GM23248 (cell line): Measurements from ENCODE around the gene RERE. TPM values are rescaled to one million over a fixed set of nuclear protein-coding genes. Genes with fewer than 3 reads are reported as not detected.

Experiments
- DNase-seq: peaks from one replicate; pipeline ENCODE4 v3.0.0-alpha.2; 2015
- H2AFZ ChIP-seq: fragments of 200-600 bp; sonication (generic); 2 replicates; pipeline ENCODE4 v1.6.1; 2016; ENCODE audit warnings: antibody characterized with exemption
- H3F3A ChIP-seq: fragments of 200-600 bp; sonication (generic); 2 replicates; pipeline ENCODE4 v1.6.1; 2016; ENCODE audit warnings: mild to moderate bottlenecking, antibody characterized with exemption, mixed run types; ENCODE audit not compliant: insufficient read depth
- H3K27ac ChIP-seq: fragments of 200-600 bp; sonication (generic); 2 replicates; pipeline ENCODE4 v1.5.1; 2016; ENCODE audit warnings: mild to moderate bottlenecking
- H3K27me3 ChIP-seq: fragments of 200-600 bp; sonication (generic); replicated peaks from 2 replicates; pipeline ENCODE4 v1.6.1; 2016; ENCODE audit warnings: mild to moderate bottlenecking; ENCODE audit not compliant: insufficient read depth
- H3K36me3 ChIP-seq: fragments of 200-600 bp; sonication (generic); 2 replicates; pipeline ENCODE4 v1.6.1; 2016; ENCODE audit warnings: low read depth, mild to moderate bottlenecking
- H3K4me1 ChIP-seq: fragments of 200-600 bp; sonication (generic); 2 replicates; pipeline ENCODE4 v1.6.1; 2016; ENCODE audit warnings: mild to moderate bottlenecking; ENCODE audit not compliant: insufficient read depth
- H3K4me2 ChIP-seq: fragments of 200-600 bp; sonication (generic); one replicate; pipeline ENCODE4 v1.6.1; 2016; ENCODE audit warnings: mild to moderate bottlenecking; ENCODE audit not compliant: unreplicated experiment
- H3K4me3 ChIP-seq: fragments of 200-600 bp; sonication (generic); 2 replicates; pipeline ENCODE4 v1.5.1; 2016; ENCODE audit warnings: mild to moderate bottlenecking
- H3K79me2 ChIP-seq: fragments of 200-600 bp; sonication (generic); 2 replicates; pipeline ENCODE4 v1.6.1; 2016; ENCODE audit warnings: mild to moderate bottlenecking; ENCODE audit not compliant: insufficient read depth
- H3K9ac ChIP-seq: fragments of 200-600 bp; sonication (generic); 2 replicates; pipeline ENCODE4 v1.6.1; 2016; ENCODE audit warnings: mild to moderate bottlenecking
- H3K9me2 ChIP-seq: fragments of 200-600 bp; sonication (generic); 2 replicates; pipeline ENCODE4 v1.6.1; 2016; ENCODE audit warnings: mixed run types, mild to moderate bottlenecking, moderate library complexity; ENCODE audit not compliant: insufficient read depth
- H3K9me3 ChIP-seq: fragments of 200-600 bp; sonication (generic); one replicate; pipeline ENCODE4 v1.6.1; 2017; ENCODE audit warnings: low read depth
- H4K20me1 ChIP-seq: fragments of 200-600 bp; sonication (generic); 2 replicates; pipeline ENCODE4 v1.6.0; 2016; ENCODE audit not compliant: insufficient read depth
- EZH2 ChIP-seq: fragments of 200-600 bp; sonication (generic); IDR thresholded peaks from 2 replicates; pipeline ENCODE4 v1.6.1; 2018; ENCODE audit warnings: antibody characterized with exemption, mild to moderate bottlenecking; ENCODE audit not compliant: insufficient read depth, poor library complexity, severe bottlenecking
- EZH2phosphoT487 ChIP-seq: fragments of 200-600 bp; sonication (generic); IDR thresholded peaks from 2 replicates; pipeline ENCODE4 v1.6.1; 2018; ENCODE audit warnings: antibody characterized with exemption, moderate library complexity, mild to moderate bottlenecking, low read depth; ENCODE audit not compliant: insufficient read depth
- WGBS, 2 experiments: methylation state at CpG; one replicate each; pipeline ENCODE4 v1.1.6; 2015 to 2017; ENCODE audit warnings: low lambda C conversion rate in 2 of 2, low coverage in 1 of 2; ENCODE audit errors: missing lambda C conversion rate in 2 of 2; 5-methylcytosine and 5-hydroxymethylcytosine counted together
- in situ Hi-C: fragments of 300-500 bp; cut with MboI; formaldehyde crosslinking; loops from 2 replicates; pipeline ENCODE4 v1.15.0; 2020
- polyA plus RNA-seq: library from polyadenylated mRNA; unstranded; fragments of >200 nt; fragmentation: Nextera tagmentation; extraction: Ambion mirVana; gene quantifications from 2 replicates; pipeline ENCODE4 v1.2.1, GENCODE V29; 2016
- total RNA-seq: library from RNA; depleted of rRNA; stranded (reverse); fragments of >200 nt; shearing (Covaris generic); gene quantifications from 2 replicates; pipeline ENCODE4 v1.2.3, GENCODE V29; 2014

RERE gene
- total and polyA plus RNA-seq, 2 experiments from 2014 or later = 26.0 to 26.2 TPM

GRCh38 chr1:8429549-8430110 is 387.8 kb downstream of the RERE start:
- Histone ChIP-seq H3K9ac (no peak overlapping the region), H3K4me2 (no peak overlapping the region), H3K9me3 (no peaks in the 10 kb centered on the region), H3F3A (0 out of 2 replicates have a peak, but pooled peaks cover 6% of the 10 kb centered on the region), H2AFZ (no peak overlapping the region), H3K79me2 (peaks cover 8% of the 10 kb centered on the region; the same call in 1 of the 2 replicates), H3K4me3 (no peak overlapping the region), H3K4me1 (peaks cover 2% of the 10 kb centered on the region; the same call in 1 of the 2 replicates), H3K9me2 (no peaks in the 10 kb centered on the region), H3K36me3 (no peaks in the 10 kb centered on the region), H4K20me1 (no peaks in the 10 kb centered on the region), H3K27ac (no peak overlapping the region), H3K27me3 (no peaks in the 10 kb centered on the region)
- no peak for DNase-seq
- WGBS, 2 experiments = 75% methylated on average over 2 of the region's 2 CpGs
- in situ Hi-C loops = no loop called here
- TF ChIP-seq EZH2phosphoT487 = no peak
- TF ChIP-seq EZH2 = no peak

GRCh38 chr1:8428441-8428840 is 389.0 kb downstream of the RERE start:
- H3F3A ChIP-seq = 0 out of 2 replicates have a peak, but pooled peaks cover 11% of the 10 kb centered on the region
- H3K9me2 ChIP-seq = no peaks in the 10 kb centered on the region
- H3K27me3 ChIP-seq = no peaks in the 10 kb centered on the region
- H4K20me1 ChIP-seq = no peaks in the 10 kb centered on the region
- H3K36me3 ChIP-seq = no peaks in the 10 kb centered on the region
- H3K4me3 ChIP-seq = no peak overlapping the region
- DNase-seq = no peak
- H3K4me2 ChIP-seq = no peak overlapping the region
- no peak for TF ChIP-seq EZH2phosphoT487
- no peak for TF ChIP-seq EZH2
- in situ Hi-C loops = no loop called here
- no peak overlapping the region for H3K9ac ChIP-seq
- no peaks in the 10 kb centered on the region for H3K9me3 ChIP-seq
- no peak overlapping the region for H2AFZ ChIP-seq
- 90 to 92% methylated on average over 5 of the region's 5 CpGs for WGBS, 2 experiments
- peaks cover 7% of the 10 kb centered on the region; the same call in 1 of the 2 replicates for H3K4me1 ChIP-seq
- H3K27ac ChIP-seq = no peak overlapping the region
- H3K79me2 ChIP-seq = no peaks in the 10 kb centered on the region; the same call in 1 of the 2 replicates

- Histone ChIP-seq H3K27ac (no peak overlapping the region), H3K9me3 (no peaks in the 10 kb centered on the region), H2AFZ (no peak overlapping the region)
Observed at GRCh38 chr1:8427986-8428385, 389.5 kb downstream of the RERE start.

GRCh38 chr1:8427493-8427892 is 389.9 kb downstream of the RERE start:
- in situ Hi-C loops = no loop called here
- H3K9me3 ChIP-seq = no peaks in the 10 kb centered on the region

More at GRCh38 chr1:8427986-8428385, 389.5 kb downstream of the RERE start:
- in situ Hi-C loops = no loop called here
- no peaks in the 10 kb centered on the region for H3K9me2 ChIP-seq
- 0 out of 2 replicates have a peak, but pooled peaks cover 11% of the 10 kb centered on the region for H3F3A ChIP-seq
- peaks cover 4% of the 10 kb centered on the region for H3K79me2 ChIP-seq
- no peaks in the 10 kb centered on the region for H3K36me3 ChIP-seq
- H3K9ac ChIP-seq = no peak overlapping the region
- H3K4me3 ChIP-seq = no peak overlapping the region
- DNase-seq = no peak
- no peak for TF ChIP-seq EZH2phosphoT487
- 96 to 98% methylated on average over 5 of the region's 5 CpGs for WGBS, 2 experiments
- peaks cover 7% of the 10 kb centered on the region; the same call in 1 of the 2 replicates for H3K4me1 ChIP-seq
- H3K27me3 ChIP-seq = no peaks in the 10 kb centered on the region
- no peaks in the 10 kb centered on the region for H4K20me1 ChIP-seq
- no peak overlapping the region for H3K4me2 ChIP-seq

More at GRCh38 chr1:8427493-8427892, 389.9 kb downstream of the RERE start:
- DNase-seq = no peak
- Histone ChIP-seq H3K36me3 (no peaks in the 10 kb centered on the region), H3K9me2 (no peaks in the 10 kb centered on the region), H3F3A (peaks cover 14% of the 10 kb centered on the region), H3K9ac (no peak overlapping the region), H3K4me1 (peaks cover 7% of the 10 kb centered on the region; the same call in 1 of the 2 replicates), H3K79me2 (peaks cover 9% of the 10 kb centered on the region), H3K4me3 (no peak overlapping the region), H3K27ac (no peak overlapping the region), H4K20me1 (no peaks in the 10 kb centered on the region), H3K27me3 (no peaks in the 10 kb centered on the region), H3K4me2 (no peak overlapping the region), H2AFZ (no peak overlapping the region)
- TF ChIP-seq EZH2 = no peak
- TF ChIP-seq EZH2phosphoT487 = no peak
- 66 to 80% methylated on average over 5 of the region's 5 CpGs for WGBS, 2 experiments
